Measurements from ENCODE around the gene CAPS. TPM values are rescaled to one million over a fixed set of nuclear protein-coding genes. Genes with fewer than 3 reads are reported as not detected.

Gene CAPS
- total RNA-seq, 1 experiment from 2014 or later: 32.0 TPM

DNA sequence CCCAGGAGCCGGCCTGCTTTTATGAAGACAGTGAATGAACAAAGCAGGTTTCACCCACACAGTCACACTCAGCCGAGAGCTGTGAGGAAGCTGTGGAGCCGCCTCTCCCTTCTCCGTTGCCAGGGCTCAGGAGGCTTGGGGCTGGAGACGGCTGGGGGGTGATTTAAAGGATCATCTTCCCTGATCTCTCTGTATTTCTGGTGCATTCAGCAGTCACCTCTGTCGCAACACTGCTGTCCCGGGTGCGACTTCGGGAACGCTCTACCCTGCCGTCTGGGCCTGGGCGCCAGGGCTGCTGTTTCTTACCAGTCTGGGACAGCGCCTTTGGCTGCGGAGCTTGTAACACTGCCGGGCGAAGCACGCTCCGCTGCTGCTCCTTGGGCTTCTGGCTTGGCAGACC is 18.1 kb downstream of the CAPS start:
- ChIA-PET POLR2A (ENCODE audit: unreplicated experiment) (no interaction called here), CTCF (no interaction called here)
- TF ChIP-seq, protein P1, sequence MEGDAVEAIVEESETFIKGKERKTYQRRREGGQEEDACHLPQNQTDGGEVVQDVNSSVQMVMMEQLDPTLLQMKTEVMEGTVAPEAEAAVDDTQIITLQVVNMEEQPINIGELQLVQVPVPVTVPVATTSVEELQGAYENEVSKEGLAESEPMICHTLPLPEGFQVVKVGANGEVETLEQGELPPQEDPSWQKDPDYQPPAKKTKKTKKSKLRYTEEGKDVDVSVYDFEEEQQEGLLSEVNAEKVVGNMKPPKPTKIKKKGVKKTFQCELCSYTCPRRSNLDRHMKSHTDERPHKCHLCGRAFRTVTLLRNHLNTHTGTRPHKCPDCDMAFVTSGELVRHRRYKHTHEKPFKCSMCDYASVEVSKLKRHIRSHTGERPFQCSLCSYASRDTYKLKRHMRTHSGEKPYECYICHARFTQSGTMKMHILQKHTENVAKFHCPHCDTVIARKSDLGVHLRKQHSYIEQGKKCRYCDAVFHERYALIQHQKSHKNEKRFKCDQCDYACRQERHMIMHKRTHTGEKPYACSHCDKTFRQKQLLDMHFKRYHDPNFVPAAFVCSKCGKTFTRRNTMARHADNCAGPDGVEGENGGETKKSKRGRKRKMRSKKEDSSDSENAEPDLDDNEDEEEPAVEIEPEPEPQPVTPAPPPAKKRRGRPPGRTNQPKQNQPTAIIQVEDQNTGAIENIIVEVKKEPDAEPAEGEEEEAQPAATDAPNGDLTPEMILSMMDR (conservative IDR thresholded peaks at IDR 0.05): no peak
- no peak for TF ChIP-seq EZH2 (IDR thresholded peaks at IDR 0.05; ENCODE audit: low read depth)
- Histone ChIP-seq H3K4me3 (no peak overlapping the region), H3K9me3 (ENCODE audit: insufficient read depth, low read depth) (no peaks in the 10 kb centered on the region), H3F3A (ENCODE audit: insufficient read depth, low read depth) (no peaks in the 10 kb centered on the region), H3K79me2 (ENCODE audit: low read depth) (no peaks in the 10 kb centered on the region), H3K27ac (no peak overlapping the region), H3K36me3 (ENCODE audit: low read depth) (no peaks in the 10 kb centered on the region), H3K27me3 (ENCODE audit: insufficient read depth, low read depth) (no peaks in the 10 kb centered on the region), H4K20me1 (ENCODE audit: insufficient read depth) (no peaks in the 10 kb centered on the region), H3K9me2 (ENCODE audit: insufficient read depth) (no peaks in the 10 kb centered on the region), H3K4me1 (replicated peaks; ENCODE audit: insufficient read depth) (no peaks in the 10 kb centered on the region), H2AFZ (no peak overlapping the region), H3K4me2 (no peak overlapping the region)
- intact Hi-C loops (cut with micrococcal nuclease; ENCODE audit: unreplicated experiment): no loop called here
- no TSS peak for BruUV-seq (replicated peaks)
- DNase-seq: no peak

DNA sequence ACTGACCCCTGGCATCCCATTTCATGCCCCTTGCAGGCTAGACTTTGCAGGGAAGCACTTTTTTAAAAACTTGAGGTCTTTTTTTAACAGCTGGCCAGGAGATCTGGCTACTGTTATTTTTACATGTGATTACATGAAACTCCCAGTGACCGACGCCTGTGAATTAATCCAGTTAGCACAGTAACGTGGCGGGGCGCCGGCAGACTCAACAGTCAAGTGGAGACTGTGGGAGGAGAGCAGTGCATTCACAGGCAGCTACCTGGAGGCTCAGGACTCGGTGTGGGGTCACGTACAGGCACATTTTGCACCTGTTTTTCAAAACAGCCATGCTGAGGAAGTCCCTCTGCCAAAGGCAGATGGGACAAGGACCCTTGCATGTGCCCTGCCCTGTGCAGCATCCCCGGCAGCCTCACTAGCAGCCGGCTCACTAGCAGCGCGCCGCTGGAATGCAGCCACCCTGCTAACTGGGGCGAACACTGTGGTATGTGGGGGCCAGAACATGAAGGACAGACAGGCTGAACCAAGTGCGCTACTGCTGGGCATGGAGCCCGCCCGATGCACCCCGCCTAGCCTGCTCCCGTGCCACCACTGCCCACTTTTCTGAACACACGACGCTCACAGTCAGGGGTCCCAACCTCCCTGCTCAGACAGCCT is 18.7 kb downstream of the CAPS start:
- no peaks in the 10 kb centered on the region for H3K36me3 ChIP-seq (ENCODE audit: low read depth)
- no peak overlapping the region for H3K27ac ChIP-seq
- H3F3A ChIP-seq (ENCODE audit: insufficient read depth, low read depth): no peaks in the 10 kb centered on the region
- no peaks in the 10 kb centered on the region for H3K9me2 ChIP-seq (ENCODE audit: insufficient read depth)
- no peak overlapping the region for H3K4me2 ChIP-seq
- H2AFZ ChIP-seq: no peak overlapping the region
- TF ChIP-seq EZH2 (IDR thresholded peaks at IDR 0.05; ENCODE audit: low read depth): no peak
- TF ChIP-seq, protein P1 (conservative IDR thresholded peaks at IDR 0.05): no peak
- no TSS peak for BruUV-seq (replicated peaks)
- H3K79me2 ChIP-seq (ENCODE audit: low read depth): no peaks in the 10 kb centered on the region
- no peak for DNase-seq
- H4K20me1 ChIP-seq (ENCODE audit: insufficient read depth): no peaks in the 10 kb centered on the region
- ChIA-PET CTCF (no interaction called here), POLR2A (ENCODE audit: unreplicated experiment) (no interaction called here)
- no peaks in the 10 kb centered on the region for H3K4me1 ChIP-seq (replicated peaks; ENCODE audit: insufficient read depth)
- H3K4me3 ChIP-seq: no peak overlapping the region
- H3K9me3 ChIP-seq (ENCODE audit: insufficient read depth, low read depth): no peaks in the 10 kb centered on the region
- H3K27me3 ChIP-seq (ENCODE audit: insufficient read depth, low read depth): no peaks in the 10 kb centered on the region
- intact Hi-C loops (cut with micrococcal nuclease; ENCODE audit: unreplicated experiment): no loop called here

DNA sequence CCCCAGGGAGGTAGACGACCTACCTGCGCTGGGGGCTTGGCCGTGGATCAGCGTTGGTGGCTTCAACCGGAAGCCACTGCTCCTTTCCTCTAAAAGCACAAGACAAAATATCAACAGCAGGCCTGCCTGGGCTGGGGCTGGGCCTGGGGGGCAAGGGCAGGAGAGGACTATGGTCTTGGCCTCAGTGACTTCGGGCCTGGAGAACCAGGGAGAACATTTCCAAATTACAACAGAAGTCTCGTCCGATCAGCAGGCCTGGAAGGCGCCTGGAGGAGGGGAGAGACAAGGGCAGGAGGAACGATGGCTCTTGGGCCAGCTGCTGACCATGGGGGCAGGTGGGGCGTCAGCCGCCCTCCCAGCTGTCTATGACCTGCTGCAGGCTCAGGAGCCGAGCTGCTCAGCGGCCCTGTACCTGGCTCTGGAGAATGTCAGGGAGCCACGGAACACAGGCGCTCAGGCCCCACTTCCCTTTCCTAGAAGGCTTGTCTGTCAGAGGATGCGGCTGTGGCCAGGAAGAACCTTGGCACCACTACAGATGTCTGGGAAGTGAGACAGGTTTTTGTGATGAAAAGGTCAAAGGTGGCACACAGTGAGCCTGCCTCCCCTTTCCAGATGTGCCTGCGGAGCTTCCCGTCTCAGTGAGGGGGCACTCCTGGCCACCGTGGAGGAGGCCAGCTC is 19.5 kb downstream of the CAPS start:
- intact Hi-C loops (cut with micrococcal nuclease; ENCODE audit: unreplicated experiment): no loop called here
- Histone ChIP-seq H3F3A (ENCODE audit: insufficient read depth, low read depth) (no peaks in the 10 kb centered on the region), H3K9me3 (ENCODE audit: insufficient read depth, low read depth) (no peaks in the 10 kb centered on the region), H3K9me2 (ENCODE audit: insufficient read depth) (no peaks in the 10 kb centered on the region), H3K4me1 (replicated peaks; ENCODE audit: insufficient read depth) (no peaks in the 10 kb centered on the region), H3K4me2 (no peak overlapping the region), H3K27me3 (ENCODE audit: insufficient read depth, low read depth) (no peaks in the 10 kb centered on the region), H4K20me1 (ENCODE audit: insufficient read depth) (no peaks in the 10 kb centered on the region; the same call in 1 of the 2 replicates), H3K36me3 (ENCODE audit: low read depth) (no peaks in the 10 kb centered on the region), H3K79me2 (ENCODE audit: low read depth) (no peaks in the 10 kb centered on the region), H2AFZ (no peak overlapping the region), H3K27ac (no peak overlapping the region), H3K4me3 (no peak overlapping the region)
- ChIA-PET CTCF (no interaction called here), POLR2A (ENCODE audit: unreplicated experiment) (no interaction called here)
- TF ChIP-seq, protein P1 (conservative IDR thresholded peaks at IDR 0.05): no peak
- BruUV-seq (replicated peaks): no TSS peak
- DNase-seq: no peak
